Endothelial cell of umbilical vein (primary cell): Measurements from ENCODE around the gene TPCN1. TPM values are rescaled to one million over a fixed set of nuclear protein-coding genes. Genes with fewer than 3 reads are reported as not detected.

Source experiments
- BruUV-seq: library from RNA; stranded (reverse); fragments of 400-500 nt; replicated peaks from 2 replicates; lab custom pipeline; 2021; lab: Mats Ljungman, UMichigan
- CTCF ChIA-PET: fragments of 300-600, 350-600 bp; sonication (Branson Sonifier 250); formaldehyde crosslinking; loops from one replicate; lab custom pipeline; 2021; ENCODE audit warnings: antibody characterized with exemption, inconsistent platforms; lab: Charles Lee
- POLR2A ChIA-PET: fragments of 300-600, 350-600 bp; sonication (Branson Sonifier 250); formaldehyde crosslinking; loops from one replicate; lab custom pipeline; 2021; ENCODE audit warnings: antibody characterized with exemption, inconsistent platforms; lab: Charles Lee
- DNase-seq: peaks from one replicate; pipeline ENCODE4 v3.0.0-alpha.2; 2011; ENCODE audit warnings: low read depth, low spot score
- FAIRE-seq: peaks from 2 replicates; lab custom pipeline; 2011; peaks lifted over from hg19 to GRCh38; lab: Jason Lieb, UNC
- H2AFZ ChIP-seq: 2 replicates; pipeline ENCODE4 v1.6.0; 2012; ENCODE audit warnings: low read depth, low read length, control low read depth, inconsistent platforms
- H3K27ac ChIP-seq: 2 replicates; pipeline ENCODE4 v1.5.1; 2011; ENCODE audit warnings: low read depth, mild to moderate bottlenecking, control low read depth, low read length, moderate library complexity; ENCODE audit not compliant: insufficient read depth
- H3K27me3 ChIP-seq, 2 experiments: 2 replicates each; pipeline versions ENCODE4 v1.6.0 to v1.6.1; 2011; ENCODE audit warnings: low read length in 2 of 2, mixed read lengths in 1 of 2; ENCODE audit not compliant: control insufficient read depth in 2 of 2, insufficient read depth in 2 of 2
- H3K36me3 ChIP-seq, 2 experiments: 2 replicates in 1 of 2; 3 replicates in 1 of 2; pipeline ENCODE4 v1.5.1; 2011; ENCODE audit warnings: low read length in 2 of 2, mild to moderate bottlenecking in 1 of 2, moderate library complexity in 1 of 2; ENCODE audit not compliant: control insufficient read depth in 2 of 2, insufficient read depth in 2 of 2; ENCODE audit errors: extremely low read depth in 1 of 2
- H3K4me1 ChIP-seq: 3 replicates; pipeline ENCODE4 v1.5.1; 2011; ENCODE audit warnings: mild to moderate bottlenecking, low read length; ENCODE audit not compliant: control insufficient read depth, insufficient read depth; ENCODE audit errors: extremely low read depth
- H3K4me2 ChIP-seq: 2 replicates; pipeline ENCODE4 v1.6.1; 2011; ENCODE audit warnings: low read length, control low read depth, mixed read lengths; ENCODE audit not compliant: insufficient read depth
- H3K4me3 ChIP-seq, 3 experiments: fragments of 200-600 bp in 1 of 3; sonication (generic), shearing (Covaris generic) in 1 of 3; replicated peaks in 1 of 3; 2 replicates each; pipeline ENCODE4 v1.5.1; 2011 to 2016; ENCODE audit warnings: control low read depth in 3 of 3, low read length in 3 of 3, mild to moderate bottlenecking in 2 of 3, inconsistent platforms in 1 of 3, low read depth in 1 of 3, moderate library complexity in 1 of 3; ENCODE audit not compliant: insufficient read depth in 1 of 3
- H3K79me2 ChIP-seq: 2 replicates; pipeline ENCODE4 v1.6.0; 2012; ENCODE audit warnings: low read length, inconsistent platforms; ENCODE audit not compliant: control insufficient read depth, insufficient read depth
- H3K9ac ChIP-seq: replicated peaks from 2 replicates; pipeline ENCODE3; 2011; ENCODE audit warnings: low read length, control low read depth; ENCODE audit not compliant: insufficient read depth; ENCODE audit errors: extremely low read depth
- H3K9me1 ChIP-seq: replicated peaks from 3 replicates; pipeline ENCODE4 v1.6.0; 2011; ENCODE audit warnings: mild to moderate bottlenecking, low read length; ENCODE audit not compliant: control insufficient read depth, insufficient read depth; ENCODE audit errors: extremely low read depth
- H3K9me3 ChIP-seq: replicated peaks from 2 replicates; pipeline ENCODE4 v1.5.1; 2012; ENCODE audit warnings: low read length, inconsistent platforms; ENCODE audit not compliant: control insufficient read depth, insufficient read depth
- H4K20me1 ChIP-seq: replicated peaks from 2 replicates; pipeline ENCODE3; 2011; ENCODE audit warnings: mild to moderate bottlenecking, low read length; ENCODE audit not compliant: control insufficient read depth, insufficient read depth; ENCODE audit errors: extremely low read depth
- CTCF ChIP-seq, 2 donors: IDR thresholded peaks; 1 replicate in 1 of 2; 2 replicates in 1 of 2; pipeline ENCODE4 v1.5.1; 2011; ENCODE audit warnings: low read length in 2 of 2, mild to moderate bottlenecking in 2 of 2, moderate library complexity in 2 of 2, control low read depth in 1 of 2, inconsistent platforms in 1 of 2, low read depth in 1 of 2; ENCODE audit not compliant: insufficient read depth in 1 of 2; ENCODE audit errors: extremely low read depth in 1 of 2
- EZH2 ChIP-seq: IDR thresholded peaks from 2 replicates; pipeline ENCODE4 v1.6.1; 2012; ENCODE audit warnings: borderline replicate concordance, low read depth, mild to moderate bottlenecking, moderate library complexity, low read length, inconsistent platforms; ENCODE audit not compliant: severe bottlenecking
- FOS ChIP-seq: IDR thresholded peaks from 2 replicates; pipeline ENCODE4 v1.6.1; 2011; ENCODE audit warnings: mild to moderate bottlenecking, low read length, moderate library complexity, borderline replicate concordance; ENCODE audit not compliant: insufficient read depth
- GATA2 ChIP-seq: IDR thresholded peaks from 2 replicates; pipeline ENCODE4 v1.7.0; 2011; ENCODE audit warnings: low read depth, mild to moderate bottlenecking, moderate library complexity, mixed read lengths, low read length; ENCODE audit not compliant: insufficient read length, insufficient read depth
- JUN ChIP-seq: IDR thresholded peaks from 2 replicates; pipeline ENCODE4 v1.6.1; 2011; ENCODE audit warnings: borderline replicate concordance, low read depth; ENCODE audit not compliant: insufficient read length, insufficient read depth
- MAX ChIP-seq: IDR thresholded peaks from 2 replicates; pipeline ENCODE4 v1.6.1; 2011; ENCODE audit not compliant: insufficient read depth, insufficient read length
- MYC ChIP-seq: IDR thresholded peaks from one replicate; pipeline ENCODE4 v1.6.1; 2011; ENCODE audit warnings: mild to moderate bottlenecking, low read depth, low read length
- POLR2A ChIP-seq: IDR thresholded peaks from 2 replicates; pipeline ENCODE4 v1.6.1; 2012; ENCODE audit warnings: low read depth, mild to moderate bottlenecking, control low read depth, low read length
- POLR2AphosphoS5 ChIP-seq: IDR thresholded peaks from 2 replicates; pipeline ENCODE4 v1.6.1; 2012; ENCODE audit warnings: low read depth, mild to moderate bottlenecking, control low read depth, low read length, moderate library complexity; ENCODE audit not compliant: insufficient read depth
- dilution Hi-C: fragments of 300-500 bp; cut with MboI; formaldehyde crosslinking; loops from one replicate; pipeline ENCODE4 v1.15.0; 2019; ENCODE audit warnings: low sequenced_read_pairs; ENCODE audit not compliant: extremely low pct_ligation_motif_present
- intact Hi-C: fragments of 100-400 bp; cut with micrococcal nuclease; formaldehyde crosslinking; loops from one replicate; pipeline ENCODE4 v1.10.0; 2022
- polyA plus RNA-seq, 4 experiments: library from polyadenylated mRNA; depleted of rRNA in 3 of 4; stranded (reverse) in 3 of 4; unstranded in 1 of 4; fragments of >200 nt; gene quantifications; 2 replicates each; pipeline versions ENCODE4 v1.2.1 to v1.2.3, GENCODE V29; 2011 to 2012; ENCODE audit warnings: missing spikeins in 1 of 4
- total RNA-seq: library from RNA; stranded (reverse); gene quantifications from 2 replicates; pipeline ENCODE4 v1.2.3, GENCODE V29; 2021

TPCN1 gene
- total and polyA plus RNA-seq, 2 donors (not counting 3 experiments of a cell fraction or from before 2014, with no cell fraction given), result 19.5 to 28.3 TPM

GRCh38 chr12:113296557-113297213, 75.4 kb downstream of the TPCN1 start:
- TSS peak; percentile 34 for BruUV-seq

More at GRCh38 chr12:113296557-113297213, 75.4 kb downstream of the TPCN1 start:
- TF ChIP-seq GATA2, result no peak
- TF ChIP-seq CTCF (IDR thresholded peaks at IDR 0.05; ENCODE audit: extremely low read depth in 1 of 2, insufficient read depth in 1 of 2, low read depth in 1 of 2, low read length in 2 of 2), result no peak
- no peak for TF ChIP-seq POLR2A
- no peak for TF ChIP-seq EZH2
- TF ChIP-seq POLR2AphosphoS5, result no peak
- no peak for TF ChIP-seq JUN
- TF ChIP-seq MAX, result no peak
- no peak for TF ChIP-seq MYC
- TF ChIP-seq FOS, result no peak
- CTCF ChIA-PET, result interaction anchor here (0.6 kb wide), 1 partner anchor 1308 kb away, joined by 3 read pairs; no protein-coding TSS in a partner anchor
- no peaks in the 10 kb centered on the region for H3K79me2 ChIP-seq
- H3K27ac ChIP-seq, result no peak overlapping the region
- FAIRE-seq, result no peak
- no peaks in the 10 kb centered on the region for H3K9me1 ChIP-seq
- H3K4me1 ChIP-seq, result peaks cover 6% of the 10 kb centered on the region
- H3K36me3 ChIP-seq, result peaks cover 0 to 2% of the 10 kb centered on the region in 2 experiments
- H3K4me3 ChIP-seq, result no peak overlapping the region
- H3K9ac ChIP-seq, result no peak overlapping the region
- H3K9me3 ChIP-seq, result no peaks in the 10 kb centered on the region
- no peaks in the 10 kb centered on the region for H4K20me1 ChIP-seq
- dilution Hi-C loops (no loop called here), intact Hi-C loops (no loop called here)
- no peak overlapping the region for H3K4me2 ChIP-seq
- no peak for DNase-seq
- H3K27me3 ChIP-seq, result no peaks in the 10 kb centered on the region
- no peak overlapping the region for H2AFZ ChIP-seq
- POLR2A ChIA-PET, result no interaction called here
